Upper lobe of right lung (tissue), 1 donor: ENCODE measurements around the gene ZNF3. TPM values are rescaled to one million over a fixed set of nuclear protein-coding genes. Genes with fewer than 3 reads are reported as not detected.

ENCODE experiments used
- ATAC-seq: fragments of 200-7000 bp; cut with Tn5 transposase; one replicate; pipeline ENCODE4 v1.9.1; 2020; ENCODE audit warnings: mild to moderate bottlenecking, moderate library complexity
- DNase-seq: peaks from one replicate; pipeline ENCODE4 v3.0.0-alpha.2; 2020
- H3K27ac ChIP-seq: fragments of 200-600 bp; one replicate; pipeline ENCODE4 v1.8.0; 2022
- H3K27me3 ChIP-seq: fragments of 200-600 bp; one replicate; pipeline ENCODE4 v1.8.0; 2022; ENCODE audit warnings: mild to moderate bottlenecking
- H3K36me3 ChIP-seq: fragments of 200-600 bp; one replicate; pipeline ENCODE4 v1.8.0; 2022
- H3K4me1 ChIP-seq: fragments of 200-600 bp; one replicate; pipeline ENCODE4 v1.8.0; 2022
- H3K4me3 ChIP-seq: fragments of 200-600 bp; one replicate; pipeline ENCODE4 v1.8.0; 2022; ENCODE audit warnings: mild to moderate bottlenecking
- H3K9me3 ChIP-seq: fragments of 200-600 bp; one replicate; pipeline ENCODE4 v1.8.0; 2022
- intact Hi-C: fragments of 100-400 bp; cut with DNase I; formaldehyde crosslinking; loops from one replicate; pipeline ENCODE4 v1.11.0; 2022
- total RNA-seq: library from RNA; stranded (reverse); fragmentation: NEBNext Ultra II Directional; extraction: Animal tissue kit (Norgen Biotek cat#: 25700); gene quantifications from one replicate; pipeline ENCODE4 v1.2.1, GENCODE V29; 2021
- TF ChIP-seq, protein P1 (sequence below): fragments of 200-600 bp; IDR thresholded peaks from one replicate; pipeline ENCODE4 v1.8.0; 2022; ENCODE audit warnings: antibody characterized with exemption
- donor health status: DM: no; HTN: yes; CAD: no; lungs with severe emphysema.

Gene ZNF3
- total RNA-seq, 1 donor from 2014 or later: 22.4 TPM

DNA sequence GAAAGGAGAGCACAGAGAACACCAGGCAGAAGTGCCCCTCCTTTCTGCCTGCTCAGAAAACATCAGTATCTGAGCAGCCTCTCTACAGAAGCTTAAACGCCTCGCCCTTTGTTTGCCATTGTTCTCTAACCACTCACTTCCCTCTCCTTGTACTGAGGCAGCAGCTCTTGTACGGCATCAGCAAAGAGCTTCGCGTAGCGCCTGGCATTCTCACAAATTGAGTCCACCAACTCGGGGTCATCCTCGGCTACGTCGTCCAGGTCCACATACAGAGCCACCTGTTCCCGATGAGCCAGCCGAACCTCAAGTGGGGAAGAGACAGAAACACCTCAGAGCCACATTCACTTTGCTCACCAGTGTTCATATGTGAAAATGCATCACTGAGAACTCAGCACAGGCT is 17.9 kb upstream of the ZNF3 start:
- intact Hi-C loops: no loop called here
- Histone ChIP-seq H3K4me3 (peak overlapping the region; percentile 97), H3K27me3 (no peaks in the 10 kb centered on the region), H3K27ac (peak overlapping the region; percentile 76), H3K36me3 (peaks cover 61% of the 10 kb centered on the region), H3K4me1 (peaks cover 25% of the 10 kb centered on the region), H3K9me3 (no peaks in the 10 kb centered on the region)
- DNase-seq (no peak), ATAC-seq (no peak)
- TF ChIP-seq, protein P1, sequence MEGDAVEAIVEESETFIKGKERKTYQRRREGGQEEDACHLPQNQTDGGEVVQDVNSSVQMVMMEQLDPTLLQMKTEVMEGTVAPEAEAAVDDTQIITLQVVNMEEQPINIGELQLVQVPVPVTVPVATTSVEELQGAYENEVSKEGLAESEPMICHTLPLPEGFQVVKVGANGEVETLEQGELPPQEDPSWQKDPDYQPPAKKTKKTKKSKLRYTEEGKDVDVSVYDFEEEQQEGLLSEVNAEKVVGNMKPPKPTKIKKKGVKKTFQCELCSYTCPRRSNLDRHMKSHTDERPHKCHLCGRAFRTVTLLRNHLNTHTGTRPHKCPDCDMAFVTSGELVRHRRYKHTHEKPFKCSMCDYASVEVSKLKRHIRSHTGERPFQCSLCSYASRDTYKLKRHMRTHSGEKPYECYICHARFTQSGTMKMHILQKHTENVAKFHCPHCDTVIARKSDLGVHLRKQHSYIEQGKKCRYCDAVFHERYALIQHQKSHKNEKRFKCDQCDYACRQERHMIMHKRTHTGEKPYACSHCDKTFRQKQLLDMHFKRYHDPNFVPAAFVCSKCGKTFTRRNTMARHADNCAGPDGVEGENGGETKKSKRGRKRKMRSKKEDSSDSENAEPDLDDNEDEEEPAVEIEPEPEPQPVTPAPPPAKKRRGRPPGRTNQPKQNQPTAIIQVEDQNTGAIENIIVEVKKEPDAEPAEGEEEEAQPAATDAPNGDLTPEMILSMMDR: no peak

DNA sequence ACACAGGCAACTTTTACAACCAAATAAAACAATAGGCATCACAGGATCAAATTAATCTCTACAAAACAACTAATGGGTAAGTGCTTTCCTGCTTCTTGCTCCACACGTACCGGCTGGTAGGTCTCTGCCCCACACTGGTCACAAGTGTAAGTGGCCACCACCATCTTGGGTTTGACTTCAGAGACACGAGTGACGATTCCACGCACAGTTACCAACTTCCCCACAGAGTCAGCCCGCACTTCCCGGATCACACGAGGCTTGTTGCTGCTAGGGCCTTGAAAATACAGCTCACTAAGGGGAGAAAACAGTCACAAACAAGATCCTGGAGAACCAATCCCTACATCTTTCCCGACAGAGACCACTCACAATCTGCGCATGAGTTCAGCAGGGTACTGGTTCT is 17.4 kb upstream of the ZNF3 start:
- no peaks in the 10 kb centered on the region for H3K9me3 ChIP-seq
- no peak overlapping the region for H3K4me3 ChIP-seq
- TF ChIP-seq, protein P1: no peak
- H3K27me3 ChIP-seq: no peaks in the 10 kb centered on the region
- no peak overlapping the region for H3K27ac ChIP-seq
- intact Hi-C loops: no loop called here
- H3K4me1 ChIP-seq: peaks cover 25% of the 10 kb centered on the region
- peaks cover 64% of the 10 kb centered on the region for H3K36me3 ChIP-seq
- ATAC-seq (no peak), DNase-seq (no peak)

DNA sequence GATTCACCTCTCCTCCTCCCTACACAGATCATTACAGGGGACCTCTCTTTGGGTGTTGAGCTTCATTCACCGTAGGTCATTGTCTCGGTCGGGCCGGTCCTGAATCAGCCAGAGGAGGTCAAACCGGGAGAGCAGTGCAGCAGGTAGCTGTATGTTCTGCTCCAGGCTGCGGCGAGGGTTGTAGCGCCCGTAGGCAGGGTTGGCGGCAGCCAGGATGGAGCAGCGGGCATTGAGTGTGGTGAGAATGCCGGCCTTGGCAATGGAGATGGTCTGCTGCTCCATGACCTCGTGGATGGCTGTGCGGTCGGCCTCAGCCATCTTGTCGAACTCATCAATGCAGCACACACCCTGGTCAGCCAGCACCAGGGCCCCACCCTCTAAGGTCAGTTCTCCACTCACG is 14.2 kb upstream of the ZNF3 start:
- Histone ChIP-seq H3K36me3 (peaks cover 87% of the 10 kb centered on the region), H3K27ac (no peak overlapping the region), H3K9me3 (no peaks in the 10 kb centered on the region), H3K27me3 (no peaks in the 10 kb centered on the region), H3K4me1 (peaks cover 14% of the 10 kb centered on the region), H3K4me3 (no peak overlapping the region)
- TF ChIP-seq, protein P1: no peak
- ATAC-seq: no peak
- intact Hi-C loops: no loop called here
- DNase-seq: no peak

DNA sequence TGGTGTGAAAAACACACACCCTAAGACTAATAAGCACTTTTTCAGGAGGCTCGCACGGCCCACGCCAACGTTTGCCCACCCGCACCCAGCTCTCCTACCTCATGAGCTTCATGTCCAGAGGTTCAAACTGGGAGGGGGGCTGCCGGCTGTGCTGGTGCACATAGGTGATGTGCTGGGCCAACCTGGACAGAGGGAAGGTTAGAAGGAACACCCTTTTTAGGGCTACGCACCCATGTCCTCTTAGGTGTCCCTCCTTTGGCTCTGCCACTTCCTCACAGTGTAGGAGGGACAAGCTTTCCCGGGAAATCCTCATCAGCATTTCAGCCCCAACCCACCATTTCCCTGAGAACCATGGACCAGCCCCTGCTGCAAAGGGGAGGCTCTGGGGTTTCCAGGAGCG is 13.8 kb upstream of the ZNF3 start:
- no peaks in the 10 kb centered on the region for H3K9me3 ChIP-seq
- TF ChIP-seq, protein P1: no peak
- DNase-seq (no peak), ATAC-seq (no peak)
- H3K27me3 ChIP-seq: no peaks in the 10 kb centered on the region
- H3K27ac ChIP-seq: no peak overlapping the region
- no peak overlapping the region for H3K4me3 ChIP-seq
- H3K36me3 ChIP-seq: peaks cover 91% of the 10 kb centered on the region
- intact Hi-C loops: no loop called here
- H3K4me1 ChIP-seq: peaks cover 14% of the 10 kb centered on the region

DNA sequence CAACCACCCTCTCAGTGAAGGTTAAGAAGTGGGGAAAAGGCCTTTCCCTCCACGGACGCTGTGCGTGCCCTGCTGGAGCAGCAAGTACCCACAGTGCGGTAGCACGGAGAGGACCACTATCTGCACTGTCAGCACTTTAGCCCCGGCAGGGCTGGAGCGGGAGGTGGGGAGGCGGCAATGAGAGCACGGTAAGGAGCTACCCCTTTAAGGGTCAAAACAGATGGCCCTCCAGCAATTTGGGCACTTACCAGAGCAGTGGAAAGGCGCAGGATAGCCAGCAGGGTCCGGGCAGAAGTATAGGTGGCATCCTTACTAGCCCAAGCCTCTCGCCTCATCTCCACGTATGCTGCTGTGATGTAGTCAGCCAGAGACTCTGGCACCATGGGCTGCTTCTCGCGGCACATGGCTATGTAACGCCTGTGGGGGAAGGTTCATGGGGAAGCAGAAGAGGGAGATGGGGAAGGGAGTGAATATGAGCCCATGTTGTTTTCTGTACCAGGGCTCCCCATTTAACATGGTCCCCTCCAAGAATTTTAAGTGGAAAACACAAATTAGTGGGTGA is 12.5 kb upstream of the ZNF3 start:
- Histone ChIP-seq H3K27me3 (no peaks in the 10 kb centered on the region), H3K27ac (no peak overlapping the region), H3K4me3 (no peak overlapping the region), H3K9me3 (no peaks in the 10 kb centered on the region), H3K36me3 (peaks cover 90% of the 10 kb centered on the region), H3K4me1 (peaks cover 9% of the 10 kb centered on the region)
- intact Hi-C loops: no loop called here
- TF ChIP-seq, protein P1: no peak
- ATAC-seq (no peak), DNase-seq (no peak)

DNA sequence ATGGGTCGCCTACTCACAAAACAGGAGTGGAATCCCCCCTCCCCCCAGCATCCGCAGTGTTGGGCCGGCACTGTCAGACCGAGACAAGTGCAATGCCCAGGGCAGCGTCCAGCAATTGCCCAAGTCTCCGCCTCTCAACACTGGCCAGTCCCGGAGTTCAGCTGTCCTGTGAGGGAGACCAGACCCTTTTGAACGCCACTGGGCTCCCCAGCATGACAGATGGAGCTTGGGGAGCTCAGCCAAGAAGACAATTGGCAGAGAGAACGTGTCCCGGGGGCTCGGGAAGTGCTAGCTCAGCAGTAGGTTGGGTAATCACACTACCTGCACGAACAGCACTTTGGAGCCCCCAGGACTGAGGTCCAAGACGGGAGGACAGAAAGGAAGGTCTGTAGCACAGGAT is 12.0 kb upstream of the ZNF3 start:
- no peak overlapping the region for H3K27ac ChIP-seq
- no peak for DNase-seq
- H3K36me3 ChIP-seq: peaks cover 85% of the 10 kb centered on the region
- H3K4me3 ChIP-seq: no peak overlapping the region
- H3K4me1 ChIP-seq: peaks cover 6% of the 10 kb centered on the region
- no peaks in the 10 kb centered on the region for H3K9me3 ChIP-seq
- TF ChIP-seq, protein P1: no peak
- intact Hi-C loops: no loop called here
- no peak for ATAC-seq
- H3K27me3 ChIP-seq: no peaks in the 10 kb centered on the region
